GM23248 (cell line): Measurements from ENCODE around the gene KRT27.

ENCODE experiments used
- EZH2 ChIP-seq: fragments of 200-600 bp; sonication (generic); IDR thresholded peaks from 2 replicates; pipeline ENCODE4 v1.6.1; 2018; ENCODE audit warnings: antibody characterized with exemption, mild to moderate bottlenecking; ENCODE audit not compliant: insufficient read depth, poor library complexity, severe bottlenecking
- EZH2phosphoT487 ChIP-seq: fragments of 200-600 bp; sonication (generic); IDR thresholded peaks from 2 replicates; pipeline ENCODE4 v1.6.1; 2018; ENCODE audit warnings: antibody characterized with exemption, moderate library complexity, mild to moderate bottlenecking, low read depth; ENCODE audit not compliant: insufficient read depth

DNA sequence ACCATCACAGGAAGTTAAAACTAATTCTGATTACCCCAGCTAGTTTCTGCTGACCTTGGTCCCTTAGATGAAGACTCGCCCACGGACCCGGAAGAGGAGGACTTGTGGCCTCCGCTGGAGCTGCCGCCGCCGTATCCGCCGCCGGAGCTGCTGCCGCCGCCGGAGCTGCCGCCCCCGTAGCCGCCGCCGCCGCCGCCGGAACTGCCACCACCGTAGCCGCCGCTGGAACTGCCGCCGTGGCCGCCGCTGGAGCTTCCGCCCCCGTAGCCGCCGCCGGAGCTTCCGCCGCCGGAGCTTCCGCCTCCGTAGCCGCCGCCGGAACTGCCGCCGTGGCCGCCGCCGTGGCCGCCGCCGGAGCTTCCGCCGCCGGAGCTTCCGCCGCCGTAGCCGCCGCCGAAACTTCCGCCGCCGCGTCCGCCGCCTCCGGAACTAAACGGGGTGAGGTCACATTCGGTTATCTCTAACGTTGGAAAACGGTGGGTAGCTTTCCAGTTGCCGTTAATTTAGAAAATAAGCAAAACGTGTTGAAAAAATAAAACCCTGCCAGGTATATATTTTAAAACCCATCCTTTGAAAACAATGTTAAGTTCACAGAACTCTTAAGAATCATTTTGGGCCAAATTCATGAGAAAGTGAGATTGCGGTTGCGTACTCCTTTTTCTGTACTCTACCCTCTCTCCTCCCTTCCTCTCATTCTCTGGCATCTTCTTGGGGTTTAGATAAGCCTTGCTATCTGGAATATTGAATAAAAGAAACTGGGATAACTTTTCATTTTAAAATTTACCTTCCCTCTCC lies 36.6 kb upstream of the KRT27 start:
- TF ChIP-seq EZH2: no peak
- TF ChIP-seq EZH2phosphoT487: no peak
